Stimulated activated CD8-positive, alpha-beta memory T cell treated with anti-CD3 and anti-CD28 coated beads, Interleukin-2, amount 100 ng/mL, for 1 hour (primary cell): ENCODE data around the gene CHRDL1.

Source experiments
- DNase-seq, 2 donors: peaks; one replicate each; pipeline ENCODE4 v3.0.0-alpha.2; 2020; ENCODE audit warnings: low read depth in 2 of 2

CHRDL1 gene

GRCh38 chrX:110743679-110744340 is 51.8 kb downstream of the CHRDL1 start:
- DNase-seq = no peak

GRCh38 chrX:110741213-110741796 is 54.3 kb downstream of the CHRDL1 start:
- DNase-seq = no peak

DNA sequence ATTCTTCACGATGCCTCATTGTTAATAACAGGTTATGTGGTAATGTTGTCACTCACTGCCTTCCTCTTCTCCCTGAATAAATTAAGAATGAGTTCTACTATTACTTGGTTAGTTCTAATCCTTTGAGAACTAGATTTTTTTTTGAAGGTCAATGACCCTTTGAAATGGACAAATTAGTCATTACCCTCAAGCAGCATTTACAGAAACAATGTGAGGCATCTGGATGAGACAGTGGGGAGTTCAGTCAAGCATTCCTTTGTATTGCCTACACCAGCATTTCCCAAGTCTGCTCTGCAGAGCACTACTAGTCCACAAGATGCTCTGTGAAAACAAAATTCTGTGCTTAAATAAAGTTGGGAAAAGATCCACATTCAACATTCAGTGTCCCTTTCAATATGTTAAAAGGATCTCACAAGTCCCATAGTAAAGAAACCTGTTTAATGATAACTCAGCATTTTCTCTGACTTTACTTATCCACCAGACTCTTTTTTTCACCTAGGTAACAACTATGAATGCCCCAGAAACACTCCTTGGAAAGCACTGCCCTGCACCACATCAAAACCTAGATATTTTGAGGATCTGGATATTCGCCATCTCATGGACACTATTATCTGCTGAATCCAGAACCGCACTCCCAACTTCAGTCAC is 60.6 kb downstream of the CHRDL1 start:
- DNase-seq = no peak

DNA sequence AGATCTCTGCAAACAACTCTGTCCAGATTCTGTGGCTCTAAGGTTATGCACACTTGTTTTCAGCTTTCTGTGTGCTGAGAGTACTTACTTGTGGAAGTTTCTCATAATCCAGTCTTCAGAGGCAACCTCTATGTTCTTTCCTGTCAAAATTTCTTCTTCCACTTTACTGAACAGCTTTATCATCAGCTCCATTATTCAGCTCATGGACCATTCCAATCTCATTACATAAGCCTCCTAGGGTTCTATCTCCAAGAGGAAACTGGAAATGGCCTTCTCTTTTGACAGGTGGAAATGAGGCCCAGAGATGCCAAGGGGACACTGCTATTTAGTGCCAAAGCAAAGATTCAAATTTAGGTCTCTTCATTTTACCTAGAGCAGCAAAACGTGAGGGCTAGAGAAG is 61.3 kb downstream of the CHRDL1 start:
- DNase-seq = no peak

- no peak for DNase-seq
Observed at GRCh38 chrX:110733166-110733565, 62.5 kb downstream of the CHRDL1 start.

- DNase-seq = no peak
Observed at GRCh38 chrX:110732266-110732665, 63.4 kb downstream of the CHRDL1 start.

DNA sequence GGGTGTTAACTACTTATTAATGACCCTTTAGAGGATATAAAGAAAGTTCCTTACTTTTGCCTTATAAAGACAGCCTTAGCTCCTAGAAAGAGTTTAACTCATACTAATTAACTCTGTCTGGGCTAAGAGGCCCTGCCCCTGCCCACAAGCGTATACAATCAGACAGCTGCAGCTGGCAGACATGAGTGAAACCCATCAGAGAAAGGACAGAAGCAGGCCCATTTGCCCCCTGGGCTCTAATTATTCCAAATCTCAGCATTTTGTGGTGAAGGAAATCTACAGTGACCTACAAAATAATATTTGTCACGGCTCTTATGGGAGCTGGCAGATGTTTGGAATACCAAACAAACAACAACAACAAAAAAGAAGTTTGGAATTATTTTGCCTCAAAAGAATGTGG is 71.8 kb downstream of the CHRDL1 start:
- DNase-seq = no peak

DNA sequence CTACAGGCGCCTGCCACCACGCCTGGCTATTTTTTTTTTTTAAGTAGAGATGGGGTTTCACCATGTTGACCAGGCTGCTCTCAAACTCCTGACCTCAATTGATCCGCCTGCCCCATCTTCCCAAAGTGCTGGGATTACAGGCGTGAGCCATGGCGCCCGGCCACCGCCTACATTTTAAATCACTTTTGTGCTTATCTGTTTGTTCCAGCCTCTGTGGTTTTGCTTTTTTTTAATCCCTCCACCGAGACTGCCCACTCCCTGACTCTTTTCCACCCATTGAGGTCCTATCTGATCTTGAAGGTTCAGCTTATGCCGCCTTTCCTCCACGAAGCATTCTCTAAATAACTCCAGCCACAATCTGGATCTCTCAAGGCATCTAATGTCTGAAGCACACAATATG is 73.5 kb downstream of the CHRDL1 start:
- DNase-seq = no peak

DNA sequence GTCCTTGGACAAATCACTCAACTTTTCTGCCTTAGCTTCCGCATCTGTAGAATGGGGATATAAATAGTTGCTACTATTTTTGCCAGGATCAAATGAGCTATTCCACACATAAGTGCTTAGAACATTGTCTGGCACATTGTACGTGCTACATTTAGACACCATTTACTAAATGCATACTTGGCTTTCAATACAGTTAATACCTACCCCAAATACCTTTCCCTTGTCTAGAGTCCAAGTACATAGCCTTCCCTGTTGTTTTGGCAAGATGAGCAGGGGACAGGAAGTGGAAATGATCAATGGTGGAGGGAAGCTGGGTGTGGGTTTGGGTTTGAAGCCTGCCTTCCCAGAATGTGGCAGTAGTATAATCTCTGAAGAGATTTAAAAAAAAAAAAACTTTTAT is 82.0 kb downstream of the CHRDL1 start:
- DNase-seq = no peak

DNA sequence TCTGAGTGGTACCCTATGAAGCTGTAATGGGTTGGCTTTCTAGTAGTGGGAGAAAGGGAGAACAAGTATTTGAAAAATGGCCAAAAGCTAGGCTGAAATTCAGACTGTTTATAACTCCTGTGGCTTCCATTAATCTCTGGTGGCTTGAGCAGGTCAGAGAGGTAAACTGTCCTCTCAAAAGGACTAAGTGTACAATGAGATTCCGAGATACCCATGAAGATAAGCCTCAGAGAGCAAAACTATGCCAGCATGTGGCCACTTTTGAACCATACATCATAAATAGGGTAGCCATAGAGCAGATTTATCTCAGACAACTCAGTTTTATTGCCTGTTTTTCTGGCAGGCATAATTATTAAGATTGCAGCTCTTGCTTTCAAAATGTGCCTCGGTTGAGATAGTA is 89.2 kb downstream of the CHRDL1 start:
- no peak for DNase-seq

DNA sequence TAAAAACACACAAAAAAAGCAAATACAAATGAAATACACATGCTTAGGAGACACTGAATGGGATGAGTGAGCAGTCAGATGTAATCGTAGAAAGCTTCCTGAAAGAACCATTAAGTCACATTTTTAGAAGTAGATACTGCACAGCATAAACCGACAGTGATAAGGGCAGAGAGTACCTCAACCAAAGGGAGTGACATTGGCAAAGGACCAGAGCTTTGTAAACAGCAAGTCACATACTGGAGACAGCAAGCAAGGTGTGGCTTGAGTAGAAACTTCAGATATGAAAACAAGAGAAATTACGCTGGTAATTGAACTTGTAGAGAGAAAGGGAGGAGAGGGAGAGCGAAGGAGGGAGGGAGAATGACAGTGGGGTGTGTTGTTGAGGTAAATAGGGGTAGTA is 92.0 kb downstream of the CHRDL1 start:
- DNase-seq = no peak

- DNase-seq = no peak
Observed at GRCh38 chrX:110699109-110699508, 96.5 kb downstream of the CHRDL1 start.

DNA sequence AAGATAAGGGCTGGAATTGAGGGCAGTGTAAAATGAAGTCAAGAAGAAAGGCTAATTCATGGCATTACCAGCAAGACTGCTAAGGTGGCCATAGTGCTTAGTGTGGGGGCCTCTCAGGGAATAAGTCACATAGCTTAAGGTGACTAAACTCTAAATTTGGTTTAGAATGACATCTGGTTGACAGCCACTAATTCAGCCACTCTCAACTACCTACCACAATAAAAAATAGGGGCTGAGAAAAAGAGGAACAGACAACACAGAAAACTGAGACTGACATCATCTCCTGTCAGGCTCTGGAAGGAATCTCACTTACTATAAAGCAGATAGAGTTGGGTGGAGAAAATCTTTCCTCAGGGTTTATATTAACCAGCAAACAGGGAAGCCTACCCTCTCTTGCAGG is 96.9 kb downstream of the CHRDL1 start:
- DNase-seq = no peak

GRCh38 chrX:110692866-110693265 is 102.8 kb downstream of the CHRDL1 start:
- no peak for DNase-seq

GRCh38 chrX:110691446-110691845 is 104.2 kb downstream of the CHRDL1 start:
- no peak for DNase-seq

DNA sequence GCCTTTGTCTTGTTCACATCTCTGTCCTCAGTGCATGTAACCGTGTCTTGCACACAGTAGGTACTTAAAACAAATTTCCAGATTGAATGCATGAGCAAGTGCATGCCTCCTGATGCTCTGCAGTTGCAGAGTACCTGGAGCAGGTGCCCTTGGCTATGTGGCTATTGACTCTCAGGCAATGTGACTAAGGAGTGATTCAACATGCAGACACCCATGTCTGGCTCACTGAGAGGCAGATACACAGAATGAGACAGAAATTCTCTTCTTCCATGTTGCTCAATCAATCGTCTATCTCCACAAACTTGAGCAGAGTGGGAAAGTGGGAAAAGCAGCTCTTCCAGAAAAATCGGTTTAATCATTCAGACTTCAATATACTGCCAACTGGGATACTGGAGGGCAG is 111.0 kb downstream of the CHRDL1 start:
- DNase-seq = no peak

- DNase-seq = no peak
Observed at GRCh38 chrX:110683925-110684324, 111.7 kb downstream of the CHRDL1 start.

GRCh38 chrX:110678591-110678990 is 117.0 kb downstream of the CHRDL1 start:
- no peak for DNase-seq

DNA sequence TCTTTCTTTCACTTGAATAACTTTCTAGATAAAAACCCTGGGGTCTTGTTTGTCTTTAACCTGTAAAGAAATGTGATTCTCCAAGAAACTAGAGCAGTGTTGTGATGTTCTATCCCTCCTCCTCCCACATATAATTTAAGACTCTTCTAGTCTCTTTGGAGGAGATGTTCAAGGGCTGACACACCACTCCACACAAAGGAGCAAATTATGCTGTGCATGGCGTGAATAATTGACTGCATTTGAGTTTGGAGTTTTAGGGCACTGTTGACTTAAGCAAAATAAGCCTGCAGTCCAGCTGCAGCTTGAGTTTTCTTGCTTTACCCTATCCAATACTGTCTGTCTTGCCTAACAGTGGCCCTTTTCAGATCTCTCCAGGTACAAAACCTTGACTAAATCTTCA is 119.7 kb downstream of the CHRDL1 start:
- DNase-seq = no peak

GRCh38 chrX:110671068-110671803 is 124.4 kb downstream of the CHRDL1 start:
- no peak for DNase-seq

DNA sequence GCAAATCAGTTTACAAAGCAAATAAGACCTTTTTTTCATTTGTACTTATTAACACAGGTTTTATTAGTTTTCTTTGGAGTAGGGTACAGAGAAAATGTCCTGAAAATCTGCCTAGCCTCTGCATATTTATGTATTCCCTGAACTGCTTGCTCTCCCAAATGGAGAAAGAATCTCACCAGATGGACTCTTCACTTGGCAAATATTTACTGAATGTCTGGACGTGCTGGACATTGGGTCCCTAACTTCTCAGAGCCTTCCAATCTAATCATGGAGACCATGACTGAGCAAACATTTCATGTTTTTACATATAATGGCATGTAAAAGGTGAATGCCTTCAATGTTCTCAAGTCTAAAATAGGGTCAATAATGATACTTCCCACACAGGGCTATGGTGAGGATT is 126.0 kb downstream of the CHRDL1 start:
- no peak for DNase-seq

DNA sequence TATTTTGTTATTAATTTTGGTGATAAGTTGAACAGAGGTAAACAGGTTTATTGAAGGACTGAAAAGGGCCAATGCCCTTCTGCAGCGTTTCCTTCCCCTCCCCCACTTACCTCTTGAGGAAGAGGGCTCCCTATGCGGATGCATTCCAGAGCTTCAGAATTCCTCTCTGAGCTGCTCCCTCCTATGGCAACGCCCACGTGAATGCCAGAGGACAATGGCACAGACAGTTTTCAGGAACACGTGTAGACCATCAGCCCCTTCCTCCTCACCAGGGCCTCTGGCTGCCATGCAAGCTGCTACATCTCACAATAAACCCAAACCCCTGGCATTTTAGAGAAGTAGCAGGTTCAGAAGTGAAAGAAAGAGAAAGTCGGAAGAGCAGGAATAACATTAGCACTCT is 127.9 kb downstream of the CHRDL1 start:
- DNase-seq = no peak
